Activated B cell treated with CpG ODN at 0.5 μM for 24 hours (primary cell): ENCODE measurements around the gene SCO2. TPM values are rescaled to one million over a fixed set of nuclear protein-coding genes. Genes with fewer than 3 reads are reported as not detected.

ENCODE experiments used
- ATAC-seq: fragments of 200-7000 bp; cut with Tn5 transposase; one replicate; pipeline ENCODE4 v1.10.0; 2021; ENCODE audit warnings: low read depth, mild to moderate bottlenecking, moderate library complexity
- CTCF ChIA-PET: fragments of 350-600 bp; sonication (Branson Sonifier 250); formaldehyde crosslinking; loops from one replicate; lab custom pipeline; 2021; ENCODE audit warnings: antibody characterized with exemption; lab: Charles Lee
- POLR2A ChIA-PET: fragments of 350-600 bp; sonication (Branson Sonifier 250); formaldehyde crosslinking; loops from one replicate; lab custom pipeline; 2021; ENCODE audit warnings: antibody characterized with exemption; lab: Charles Lee
- DNase-seq: peaks from one replicate; pipeline ENCODE4 v3.0.0; 2022
- H3K27ac Mint-ChIP-seq: one replicate; pipeline ENCODE4 v1.8.0; 2020; ENCODE audit warnings: mixed read lengths
- H3K27me3 Mint-ChIP-seq: one replicate; pipeline ENCODE4 v1.8.0; 2021; ENCODE audit warnings: mixed read lengths
- H3K36me3 Mint-ChIP-seq: one replicate; pipeline ENCODE4 v1.8.0; 2021; ENCODE audit warnings: low read depth, mixed read lengths
- H3K4me1 Mint-ChIP-seq: one replicate; pipeline ENCODE4 v1.8.0; 2021; ENCODE audit warnings: mixed read lengths
- H3K4me3 Mint-ChIP-seq: one replicate; pipeline ENCODE4 v1.8.0; 2020; ENCODE audit warnings: mild to moderate bottlenecking, mixed read lengths
- H3K9me3 Mint-ChIP-seq: one replicate; pipeline ENCODE4 v1.8.0; 2020; ENCODE audit warnings: mixed read lengths
- CTCF ChIP-seq: fragments of 200-600 bp; IDR thresholded peaks from one replicate; pipeline ENCODE4 v1.8.0; 2022; ENCODE audit warnings: antibody characterized with exemption, mild to moderate bottlenecking
- intact Hi-C: fragments of 100-400 bp; cut with micrococcal nuclease; formaldehyde crosslinking; loops from one replicate; pipeline ENCODE4 v1.15.1; 2024
- total RNA-seq: library from RNA; stranded (reverse); gene quantifications from 2 replicates; pipeline ENCODE4 v1.2.3, GENCODE V29; 2022

SCO2 gene
- total RNA-seq, 1 donor from 2014 or later: 7.1 TPM

GRCh38 chr22:50481045-50481439, 44.4 kb downstream of the SCO2 start:
- no peaks in the 10 kb centered on the region for H3K9me3 Mint-ChIP-seq
- H3K36me3 Mint-ChIP-seq: no peaks in the 10 kb centered on the region
- ChIA-PET CTCF (no interaction called here), POLR2A (interaction anchor here (0.6 to 2.7 kb wide), 6 partner anchors 9 to 140 kb away, joined by 3 to 13 read pairs (median 4); no protein-coding TSS in a partner anchor)
- no peaks in the 10 kb centered on the region for H3K27me3 Mint-ChIP-seq
- intact Hi-C loops: loop anchor here (1.0 kb wide), 1 partner anchor 11 kb away; no protein-coding TSS in a partner anchor
- H3K27ac Mint-ChIP-seq: no peak overlapping the region
- peak overlapping the region; percentile 66 for H3K4me3 Mint-ChIP-seq
- peaks cover 10% of the 10 kb centered on the region for H3K4me1 Mint-ChIP-seq
- TF ChIP-seq CTCF: no peak
- DNase-seq (no peak), ATAC-seq (no peak)

GRCh38 chr22:50479721-50480120, 45.7 kb downstream of the SCO2 start:
- no peaks in the 10 kb centered on the region for H3K27me3 Mint-ChIP-seq
- no peak for DNase-seq
- no peak for ATAC-seq
- intact Hi-C loops: loop anchor here (10.0 kb wide), 2 partner anchors 235 to 545 kb away; partner anchors contain the start of gene TUBGCP6
- POLR2A ChIA-PET: interaction anchor here (2.0 to 2.7 kb wide), 2 partner anchors 10 to 28 kb away, joined by 5 to 13 read pairs; partner anchors contain the start of genes LMF2 and NCAPH2
- peaks cover 15% of the 10 kb centered on the region for H3K4me1 Mint-ChIP-seq
- H3K9me3 Mint-ChIP-seq: no peaks in the 10 kb centered on the region
- H3K27ac Mint-ChIP-seq: no peak overlapping the region
- CTCF ChIA-PET: no interaction called here
- no peaks in the 10 kb centered on the region for H3K36me3 Mint-ChIP-seq
- H3K4me3 Mint-ChIP-seq: peak overlapping the region; percentile 66
- TF ChIP-seq CTCF: no peak

- intact Hi-C loops: loop anchor here (10.0 kb wide), 2 partner anchors 233 to 543 kb away; partner anchors contain the start of gene TUBGCP6
- CTCF ChIA-PET: no interaction called here
Measured at GRCh38 chr22:50477923-50478322, 47.5 kb downstream of the SCO2 start.

GRCh38 chr22:50476868-50477267, 48.5 kb downstream of the SCO2 start:
- intact Hi-C loops: loop anchor here (10.0 kb wide), 2 partner anchors 232 to 542 kb away; partner anchors contain the start of gene TUBGCP6

More at GRCh38 chr22:50477923-50478322, 47.5 kb downstream of the SCO2 start:
- ATAC-seq: no peak
- peaks cover 2% of the 10 kb centered on the region for H3K36me3 Mint-ChIP-seq
- no peak overlapping the region for H3K4me3 Mint-ChIP-seq
- POLR2A ChIA-PET: no interaction called here
- no peak for TF ChIP-seq CTCF
- no peak for DNase-seq
- H3K9me3 Mint-ChIP-seq: no peaks in the 10 kb centered on the region
- H3K27ac Mint-ChIP-seq: no peak overlapping the region
- peaks cover 21% of the 10 kb centered on the region for H3K4me1 Mint-ChIP-seq
- H3K27me3 Mint-ChIP-seq: no peaks in the 10 kb centered on the region

More at GRCh38 chr22:50476868-50477267, 48.5 kb downstream of the SCO2 start:
- H3K36me3 Mint-ChIP-seq: peaks cover 2% of the 10 kb centered on the region
- H3K27me3 Mint-ChIP-seq: no peaks in the 10 kb centered on the region
- DNase-seq (no peak), ATAC-seq (no peak)
- ChIA-PET CTCF (no interaction called here), POLR2A (no interaction called here)
- no peaks in the 10 kb centered on the region for H3K9me3 Mint-ChIP-seq
- peak overlapping the region; percentile 52 for H3K4me3 Mint-ChIP-seq
- no peak overlapping the region for H3K27ac Mint-ChIP-seq
- no peak for TF ChIP-seq CTCF
- H3K4me1 Mint-ChIP-seq: peaks cover 32% of the 10 kb centered on the region
